Stimulated activated CD4-positive, alpha-beta T cell treated with anti-CD3 and anti-CD28 coated beads, Interleukin-2, amount 100 ng/mL, for 48 hours (primary cell): ENCODE data around the gene HEY2.
"Not testable (repeated sequence)": the region's sequence is repeated elsewhere in the genome, so short reads cannot be mapped to it uniquely, and the experiment has no call there.

Source experiments
- DNase-seq, 2 donors: peaks; one replicate each; pipeline ENCODE4 v3.0.0-alpha.2; 2020

HEY2 gene

GRCh38 chr6:125749173-125749864, at the start of gene HEY2:
Gene HEY2 (plus strand): TSS chr6:125749632. CDS start chr6:125749777, 145 bp downstream.
- DNase-seq = peak; percentile 77 to 78

- no peak for DNase-seq
Measured at GRCh38 chr6:125700581-125701353, 48.7 kb upstream of the HEY2 start.

GRCh38 chr6:125701354-125701668, 48.1 kb upstream of the HEY2 start:
- DNase-seq = no peak

DNA sequence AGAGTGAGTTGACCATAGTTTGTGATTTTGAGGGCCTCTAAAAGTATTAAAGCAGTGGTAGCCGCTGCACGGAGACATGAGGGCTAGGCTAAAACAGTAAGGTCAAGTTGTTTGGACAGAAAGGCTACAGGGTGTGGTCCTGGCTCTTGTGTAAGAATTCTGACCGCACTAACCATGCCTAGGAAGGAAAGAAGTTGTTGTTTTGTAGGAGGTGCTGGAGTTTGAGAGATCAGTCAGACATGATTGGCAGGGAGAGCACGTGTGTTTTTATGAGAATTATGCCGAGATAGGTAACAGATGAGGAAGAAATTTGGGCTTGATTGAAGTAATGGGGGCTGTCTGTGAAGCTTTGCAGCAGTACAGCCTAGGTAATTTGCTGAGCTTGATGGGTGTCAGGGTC, 45.5 kb upstream of the HEY2 start:
- not testable (repeated sequence) for DNase-seq

DNA sequence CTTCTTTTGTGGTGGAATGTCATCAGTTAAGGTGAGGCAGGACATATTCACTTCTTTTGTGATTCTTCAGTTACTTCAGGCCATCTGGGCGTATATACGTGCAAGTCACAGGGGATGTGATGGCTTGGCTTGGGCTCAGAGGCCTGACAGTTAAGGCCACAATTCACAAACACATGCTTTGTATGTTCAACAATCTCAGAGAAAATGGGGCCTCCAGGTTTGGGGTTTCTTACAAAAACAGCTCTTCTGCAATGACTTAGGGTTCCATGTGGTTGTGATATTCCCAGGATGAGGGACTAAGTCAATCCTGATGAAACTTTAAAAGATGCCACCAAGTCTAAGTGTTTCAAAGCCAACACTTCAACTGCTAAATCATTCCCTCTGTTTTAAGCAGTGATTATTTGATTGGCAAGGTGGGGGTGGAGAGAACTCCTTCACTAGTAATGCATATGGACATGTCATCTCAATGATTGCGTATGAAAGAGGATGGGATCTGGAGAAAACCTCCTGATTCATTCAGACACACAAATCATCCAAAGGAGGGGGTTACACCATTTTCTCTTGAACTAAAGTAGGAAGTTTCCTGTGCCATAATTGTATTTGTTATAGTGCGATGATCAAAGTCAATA, 41.7 kb upstream of the HEY2 start:
- no peak for DNase-seq

- no peak for DNase-seq
Measured at GRCh38 chr6:125711013-125711675, 38.3 kb upstream of the HEY2 start.

DNA sequence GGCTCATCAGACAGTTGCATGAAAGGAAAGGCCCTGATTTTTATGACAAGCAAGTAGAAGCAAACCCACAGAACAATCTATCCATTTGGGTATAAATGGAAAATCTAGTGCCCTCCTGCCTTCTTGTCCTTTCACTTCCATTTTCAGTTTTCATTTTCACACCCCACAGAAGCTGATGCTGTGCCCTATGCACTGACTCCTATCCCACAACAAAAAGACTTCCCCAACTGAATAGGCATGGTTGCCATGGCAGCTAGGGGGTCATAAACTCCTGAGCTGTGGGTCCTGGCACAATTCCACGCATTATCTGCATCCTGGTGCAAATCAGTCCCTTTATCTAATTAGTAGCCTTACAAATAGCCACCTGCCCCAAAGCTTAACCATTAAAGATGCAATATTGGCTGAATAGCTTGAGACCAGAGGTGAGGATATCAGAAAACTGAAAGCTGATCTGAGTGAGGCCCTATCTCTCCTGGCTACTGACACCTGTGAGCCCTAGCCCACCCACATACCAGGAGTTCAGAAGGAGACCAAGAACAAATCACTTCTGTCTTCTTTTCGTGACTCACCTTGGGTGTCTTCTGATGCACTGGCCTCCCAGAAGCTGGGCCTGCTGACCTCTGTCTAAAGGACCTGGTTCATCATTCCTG, 34.9 kb upstream of the HEY2 start:
- DNase-seq = no peak

DNA sequence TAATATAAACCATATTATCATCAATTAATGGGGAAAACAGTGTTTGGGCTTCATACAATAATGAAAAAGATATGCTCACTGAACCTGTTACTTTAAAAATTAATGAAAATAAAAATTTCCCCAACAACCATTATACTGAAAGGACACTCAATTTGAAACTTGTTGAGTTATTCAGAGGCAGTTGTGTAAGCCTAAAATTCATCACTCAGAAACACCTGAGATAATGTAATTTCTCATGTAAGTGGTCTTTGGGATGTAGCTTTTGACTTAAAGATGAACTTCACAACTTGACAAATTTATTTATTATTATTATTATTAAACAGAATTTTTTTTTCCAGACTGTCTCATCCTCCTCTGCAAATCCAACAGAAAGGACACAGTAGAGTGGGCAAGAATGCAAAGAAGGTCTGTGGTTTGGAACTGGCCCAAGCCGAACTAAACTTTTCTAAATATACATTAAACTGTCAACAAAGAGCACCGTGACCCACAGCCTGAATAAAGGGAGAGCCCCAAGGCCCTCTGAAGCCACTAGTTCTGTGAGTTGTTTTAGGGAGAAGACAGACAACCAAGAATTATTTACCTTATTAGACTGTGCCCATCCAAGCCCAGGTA, 32.2 kb upstream of the HEY2 start:
- DNase-seq = no peak

- DNase-seq = no peak
Measured at GRCh38 chr6:125718109-125718508, 31.3 kb upstream of the HEY2 start.

DNA sequence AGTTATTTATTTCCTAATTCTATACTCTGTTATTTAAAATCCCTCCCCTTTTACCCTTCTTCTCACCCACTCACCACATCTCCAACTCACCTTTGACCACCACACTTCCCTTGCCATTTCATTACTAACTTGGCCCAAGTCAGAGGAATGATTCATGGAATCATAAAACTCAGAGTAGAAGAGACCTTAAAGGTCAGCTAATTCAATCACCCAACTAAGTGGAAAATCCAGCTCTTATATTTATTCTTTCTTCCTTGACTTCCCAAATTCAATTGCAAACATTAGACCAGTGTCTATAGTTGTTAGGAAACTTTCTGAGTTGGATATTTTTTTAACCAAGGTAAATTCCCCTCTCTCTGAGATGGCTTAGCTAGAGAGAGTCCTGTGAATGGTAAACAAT, 26.5 kb upstream of the HEY2 start:
- DNase-seq = no peak

GRCh38 chr6:125727216-125727615, 22.2 kb upstream of the HEY2 start:
- no peak for DNase-seq

GRCh38 chr6:125728739-125729138, 20.7 kb upstream of the HEY2 start:
- no peak for DNase-seq

DNA sequence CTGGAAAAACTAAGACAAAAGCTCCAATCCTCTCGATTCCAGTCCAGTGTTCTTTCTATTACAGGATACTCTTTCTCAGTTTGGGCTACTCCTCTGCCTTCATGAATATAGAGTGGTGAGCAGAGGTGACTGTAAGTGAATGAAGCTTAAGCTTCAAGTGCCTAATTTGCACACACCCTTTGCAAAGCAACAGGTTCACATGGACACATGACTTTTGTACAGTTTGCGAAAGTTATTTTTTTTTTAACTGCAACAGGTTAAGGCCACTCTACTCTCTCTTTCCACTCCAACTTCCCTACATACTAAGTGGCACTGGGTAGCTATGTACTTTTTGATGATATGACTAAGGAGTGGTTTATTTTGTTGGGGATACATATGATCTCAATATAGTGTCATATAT, 19.4 kb upstream of the HEY2 start:
- DNase-seq = no peak

- no peak for DNase-seq
Measured at GRCh38 chr6:125732398-125732797, 17.0 kb upstream of the HEY2 start.

- no peak for DNase-seq
Measured at GRCh38 chr6:125733516-125734300, 15.7 kb upstream of the HEY2 start.

DNA sequence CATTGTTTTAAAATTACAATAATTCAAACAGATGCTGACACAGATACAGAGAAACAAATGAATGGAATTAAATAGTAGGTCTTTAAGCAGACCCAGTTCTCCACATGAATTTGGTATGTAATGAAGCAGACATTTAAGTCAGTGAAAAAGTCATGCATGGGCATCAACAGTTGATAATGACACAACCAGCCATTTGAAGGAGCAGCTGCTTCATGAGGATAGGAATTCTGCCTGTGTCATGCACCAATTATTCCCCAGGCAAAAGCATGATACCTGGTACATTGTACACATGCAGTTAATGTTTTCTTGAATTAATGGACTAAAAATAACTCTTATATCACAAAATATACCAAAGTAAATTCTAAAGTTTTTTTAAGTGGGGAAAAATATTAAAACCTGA, 11.2 kb upstream of the HEY2 start:
- DNase-seq = no peak

DNA sequence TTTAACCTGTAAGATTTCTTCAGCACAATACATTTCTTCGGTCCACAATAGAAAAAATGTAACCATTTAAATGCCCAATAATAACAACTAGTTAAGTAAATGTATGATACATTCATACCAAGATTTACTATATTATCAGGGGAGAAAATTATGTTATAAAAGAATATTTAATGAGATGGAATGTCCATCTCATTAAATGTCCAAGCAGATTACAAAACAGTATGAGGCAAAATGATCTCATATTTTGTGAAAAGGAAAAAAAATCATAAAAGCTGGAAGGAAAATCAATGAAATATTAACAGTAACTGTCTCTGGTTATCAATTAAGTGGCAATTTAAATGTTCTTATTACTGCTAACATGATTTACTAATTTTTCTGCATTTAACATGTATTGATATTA, 10.1 kb upstream of the HEY2 start:
- DNase-seq = no peak

DNA sequence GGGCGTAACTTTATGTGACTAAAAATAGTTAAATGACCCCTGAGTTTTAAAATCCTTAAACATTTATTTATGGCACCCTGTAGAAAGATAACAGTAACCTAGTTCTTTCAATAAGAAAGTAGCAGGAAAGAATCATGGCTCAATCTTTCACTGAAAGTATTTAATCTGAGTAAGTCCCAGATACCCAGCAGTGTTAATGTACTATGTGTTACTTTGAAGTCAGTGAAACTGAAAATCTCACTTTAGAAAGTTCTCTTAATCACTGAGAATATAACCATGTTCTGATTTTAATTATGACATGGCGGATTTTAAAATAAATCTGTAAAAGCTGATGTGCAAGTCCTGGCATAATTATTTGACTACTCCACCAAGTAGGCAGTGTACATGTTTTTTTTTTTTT, 8.1 kb upstream of the HEY2 start:
- DNase-seq = no peak

- no peak for DNase-seq
Measured at GRCh38 chr6:125742024-125742423, 7.4 kb upstream of the HEY2 start.

GRCh38 chr6:125742464-125743120, 6.8 kb upstream of the HEY2 start:
- no peak for DNase-seq

GRCh38 chr6:125743604-125744003, 5.8 kb upstream of the HEY2 start:
- DNase-seq = no peak
